HUDEP-2 (cell line): ENCODE results near the gene MRPL45.

Experiments used
- DNase-seq, 76 experiments: peaks; one replicate each; lab custom pipeline; 2025; ENCODE audit not compliant: unreplicated experiment in 76 of 76; lab: John Stamatoyannopoulos, UW

The MRPL45 gene

GRCh38 chr17:38343608-38344419, 46.8 kb downstream of the MRPL45 start, which contains the start of gene GPR179:
GPR179 (minus strand) TSS chr17:38343956; CDS start chr17:38343789, 167 bp downstream.
- DNase-seq = no peak

GRCh38 chr17:38344420-38344745, 47.4 kb downstream of the MRPL45 start:
- DNase-seq = no peak

- DNase-seq = no peak
Measured at GRCh38 chr17:38345743-38346142, 48.8 kb downstream of the MRPL45 start.

GRCh38 chr17:38349097-38349730, 52.2 kb downstream of the MRPL45 start:
- peak in 72 of 76 experiments; percentile 9 to 88 (median 73) for DNase-seq

- DNase-seq = no peak
Measured at GRCh38 chr17:38350035-38350434, 53.1 kb downstream of the MRPL45 start.

GRCh38 chr17:38351412-38352222, 54.6 kb downstream of the MRPL45 start, which contains the start of gene SOCS7:
SOCS7 (plus strand) TSS chr17:38351844; CDS start chr17:38352053, 209 bp downstream.
- DNase-seq = peak in 73 of 76 experiments; percentile 36 to 94 (median 80)

- DNase-seq = peak in 10 of 76 experiments; percentile 1 to 35 (median 8)
Measured at GRCh38 chr17:38352245-38353085, 55.5 kb downstream of the MRPL45 start.

- DNase-seq = no peak
Measured at GRCh38 chr17:38353086-38353604, 56.2 kb downstream of the MRPL45 start.

- no peak for DNase-seq
Measured at GRCh38 chr17:38353668-38354067, 56.7 kb downstream of the MRPL45 start.

- no peak for DNase-seq
Measured at GRCh38 chr17:38354466-38354865, 57.5 kb downstream of the MRPL45 start.

- no peak for DNase-seq
Measured at GRCh38 chr17:38355251-38355650, 58.3 kb downstream of the MRPL45 start.

GRCh38 chr17:38357486-38358123, 60.6 kb downstream of the MRPL45 start:
- DNase-seq = no peak

- no peak for DNase-seq
Measured at GRCh38 chr17:38358586-38359513, 61.9 kb downstream of the MRPL45 start.

GRCh38 chr17:38361694-38362465, 64.9 kb downstream of the MRPL45 start:
- no peak for DNase-seq

GRCh38 chr17:38363016-38363415, 66.0 kb downstream of the MRPL45 start:
- DNase-seq = no peak

- no peak for DNase-seq
Measured at GRCh38 chr17:38364741-38365140, 67.8 kb downstream of the MRPL45 start.

- DNase-seq = no peak
Measured at GRCh38 chr17:38369124-38369886, 72.3 kb downstream of the MRPL45 start.
